Measurements from ENCODE around the gene TLK2.

- TF ChIP-seq CTCF (IDR thresholded peaks at IDR 0.05; ENCODE audit: borderline replicate concordance, extremely low read depth, low read length, poor library complexity, severe bottlenecking) (no peak), EZH2 (IDR thresholded peaks at IDR 0.05; ENCODE audit: borderline replicate concordance, low read depth, low read length, severe bottlenecking) (no peak)
Observed at GRCh38 chr17:62630365-62631085, 151.9 kb downstream of the TLK2 start.
